Neural cell (in vitro differentiated cells): ENCODE results near the gene SHISAL1. TPM values are rescaled to one million over a fixed set of nuclear protein-coding genes. Genes with fewer than 3 reads are reported as not detected.
A peak's percentile ranks its signal among the peaks of the same experiment; 100 is the strongest.

Experiments used
- H2AFZ ChIP-seq: fragments of 200-600, 300-800 bp; sonication (generic), shearing (Covaris generic); 2 replicates; pipeline ENCODE4 v1.6.0; 2014; ENCODE audit warnings: low read depth, mild to moderate bottlenecking, antibody characterized with exemption, low read length, moderate library complexity
- H3F3A ChIP-seq: fragments of 200-600 bp; shearing (Covaris generic); 2 replicates; pipeline ENCODE4 v1.6.1; 2016; ENCODE audit warnings: mild to moderate bottlenecking, moderate library complexity, mixed read lengths, antibody characterized with exemption, low read length; ENCODE audit not compliant: insufficient read depth, poor library complexity, severe bottlenecking
- H3K27ac ChIP-seq: fragments of 200-600, 300-800 bp; sonication (generic), shearing (Covaris generic); 2 replicates; pipeline ENCODE4 v1.5.1; 2014; ENCODE audit warnings: mild to moderate bottlenecking, low read length, moderate library complexity
- H3K27me3 ChIP-seq: fragments of 300-800, 200-600 bp; sonication (generic), shearing (Covaris generic); 2 replicates; pipeline ENCODE4 v1.6.0; 2014; ENCODE audit warnings: mild to moderate bottlenecking, low read depth, low read length, moderate library complexity; ENCODE audit not compliant: insufficient read depth
- H3K36me3 ChIP-seq: fragments of 300-800, 200-600 bp; sonication (generic), shearing (Covaris generic); 2 replicates; pipeline ENCODE4 v1.5.1; 2014; ENCODE audit warnings: mild to moderate bottlenecking, antibody characterized with exemption, low read length, moderate library complexity; ENCODE audit not compliant: insufficient read depth
- H3K4me2 ChIP-seq: fragments of 300-800, 200-600 bp; sonication (generic), shearing (Covaris generic); 2 replicates; pipeline ENCODE4 v1.6.0; 2014; ENCODE audit warnings: mild to moderate bottlenecking, low read length
- H3K4me3 ChIP-seq: fragments of 300-800, 200-600 bp; sonication (generic), shearing (Covaris generic); 2 replicates; pipeline ENCODE4 v1.5.1; 2014; ENCODE audit warnings: mild to moderate bottlenecking, low read length, moderate library complexity
- H3K79me2 ChIP-seq: fragments of 200-600 bp; shearing (Covaris generic); replicated peaks from 2 replicates; pipeline ENCODE4 v1.6.0; 2014; ENCODE audit warnings: mild to moderate bottlenecking, low read length, moderate library complexity; ENCODE audit not compliant: insufficient read depth
- H3K9ac ChIP-seq: fragments of 300-800, 200-600 bp; sonication (generic), shearing (Covaris generic); 2 replicates; pipeline ENCODE4 v1.6.1; 2016; ENCODE audit warnings: mild to moderate bottlenecking, low read length, mixed read lengths
- H3K9me2 ChIP-seq: fragments of 200-600 bp; shearing (Covaris generic); 2 replicates; pipeline ENCODE4 v1.6.1; 2016; ENCODE audit warnings: mild to moderate bottlenecking, low read length, mixed read lengths; ENCODE audit not compliant: insufficient read depth
- H3K9me3 ChIP-seq: fragments of 200-600, 300-800 bp; sonication (generic), shearing (Covaris generic); 2 replicates; pipeline ENCODE4 v1.6.1; 2016; ENCODE audit warnings: mild to moderate bottlenecking, mixed run types, low read length, moderate library complexity, mixed read lengths
- H4K20me1 ChIP-seq: fragments of 200-600 bp; shearing (Covaris generic); 2 replicates; pipeline ENCODE4 v1.6.1; 2016; ENCODE audit warnings: mild to moderate bottlenecking, mixed run types; ENCODE audit not compliant: insufficient read depth
- EP300 ChIP-seq: fragments of 450-650 bp; conservative IDR thresholded peaks from 2 replicates; pipeline ENCODE4 v1.6.1; 2014; ENCODE audit warnings: antibody characterized with exemption, mild to moderate bottlenecking, moderate library complexity; ENCODE audit not compliant: poor library complexity, severe bottlenecking
- EZH2 ChIP-seq: fragments of 200-600, 300-800 bp; shearing (Covaris generic), sonication (generic); IDR thresholded peaks from 2 replicates; pipeline ENCODE4 v1.6.1; 2014; ENCODE audit warnings: antibody characterized with exemption, low read length, borderline replicate concordance, mild to moderate bottlenecking; ENCODE audit not compliant: insufficient read depth, poor library complexity, severe bottlenecking
- MXI1 ChIP-seq: fragments of 450-650 bp; conservative IDR thresholded peaks from 2 replicates; pipeline ENCODE4 v1.6.1; 2014; ENCODE audit warnings: antibody characterized with exemption, mild to moderate bottlenecking; ENCODE audit not compliant: poor library complexity, severe bottlenecking
- POLR2AphosphoS5 ChIP-seq: IDR thresholded peaks from 2 replicates; pipeline ENCODE4 v1.6.1; 2012
- RAD21 ChIP-seq: fragments of 450-650 bp; conservative IDR thresholded peaks from 2 replicates; pipeline ENCODE4 v1.6.1; 2014; ENCODE audit warnings: antibody characterized with exemption, mild to moderate bottlenecking, moderate library complexity
- SMC3 ChIP-seq: fragments of 450-650 bp; conservative IDR thresholded peaks from 2 replicates; pipeline ENCODE4 v1.6.1; 2014; ENCODE audit warnings: antibody characterized with exemption, mild to moderate bottlenecking, moderate library complexity; ENCODE audit not compliant: poor library complexity
- TAF1 ChIP-seq: IDR thresholded peaks from 2 replicates; pipeline ENCODE4 v1.6.1; 2012; ENCODE audit warnings: low read depth
- polyA plus RNA-seq: library from polyadenylated mRNA; depleted of rRNA; stranded (reverse); fragments of >200 nt; gene quantifications from 2 replicates; pipeline ENCODE4 v1.2.3, GENCODE V29; 2014
- TF ChIP-seq, protein P1 (sequence below): fragments of 450-650 bp; IDR thresholded peaks from 2 replicates; pipeline ENCODE4 v1.5.1; 2014; ENCODE audit warnings: antibody characterized with exemption, mild to moderate bottlenecking, moderate library complexity; ENCODE audit not compliant: poor library complexity, severe bottlenecking
- TF ChIP-seq, protein P2 (sequence below): IDR thresholded peaks from 2 replicates; pipeline ENCODE4 v1.6.1; 2012; ENCODE audit warnings: borderline replicate concordance

Gene SHISAL1
- polyA plus RNA-seq, 1 donor from 2014 or later = 15.4 TPM

DNA sequence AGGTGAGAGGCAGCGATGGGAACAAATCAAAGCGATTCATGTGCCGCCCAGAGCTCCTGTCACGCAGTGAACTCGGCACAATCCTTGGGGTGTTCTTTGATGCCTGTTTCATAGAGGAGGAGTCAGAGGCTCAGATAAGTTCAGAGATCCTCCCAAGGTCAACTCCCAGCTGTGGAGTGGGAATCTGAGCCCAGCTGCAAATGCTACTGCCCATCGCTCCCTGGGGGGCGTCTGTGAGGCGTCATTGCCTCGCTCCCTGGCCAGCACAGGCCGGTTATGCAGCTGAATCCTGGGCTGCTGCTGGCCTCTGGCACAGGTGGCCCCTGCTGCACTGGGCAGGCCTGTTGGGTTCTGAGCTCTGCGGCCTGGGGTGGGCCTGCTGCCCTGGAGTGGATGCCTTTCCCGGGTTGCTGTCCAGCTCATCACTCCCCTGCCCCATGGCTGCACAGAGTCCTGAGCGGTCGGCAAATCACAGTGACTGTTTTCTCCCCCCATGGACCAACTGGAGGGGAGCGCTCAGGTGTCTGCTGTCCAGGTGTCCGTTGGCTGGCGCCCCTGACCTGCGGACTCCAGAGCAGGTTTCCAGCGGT, 36.3 kb upstream of the SHISAL1 start:
- Histone ChIP-seq H3K36me3 (no peaks in the 10 kb centered on the region), H3K79me2 (no peaks in the 10 kb centered on the region), H3K27me3 (no peaks in the 10 kb centered on the region), H3K4me3 (no peak overlapping the region), H2AFZ (no peak overlapping the region), H3K27ac (no peak overlapping the region), H3K4me2 (no peak overlapping the region), H3K9ac (no peak overlapping the region), H3F3A (no peaks in the 10 kb centered on the region), H3K9me2 (no peaks in the 10 kb centered on the region), H3K9me3 (no peaks in the 10 kb centered on the region), H4K20me1 (no peaks in the 10 kb centered on the region)
- TF ChIP-seq MXI1 = no peak

GRCh38 chr22:44347549-44347948, 34.8 kb upstream of the SHISAL1 start:
- TF ChIP-seq, protein P1, sequence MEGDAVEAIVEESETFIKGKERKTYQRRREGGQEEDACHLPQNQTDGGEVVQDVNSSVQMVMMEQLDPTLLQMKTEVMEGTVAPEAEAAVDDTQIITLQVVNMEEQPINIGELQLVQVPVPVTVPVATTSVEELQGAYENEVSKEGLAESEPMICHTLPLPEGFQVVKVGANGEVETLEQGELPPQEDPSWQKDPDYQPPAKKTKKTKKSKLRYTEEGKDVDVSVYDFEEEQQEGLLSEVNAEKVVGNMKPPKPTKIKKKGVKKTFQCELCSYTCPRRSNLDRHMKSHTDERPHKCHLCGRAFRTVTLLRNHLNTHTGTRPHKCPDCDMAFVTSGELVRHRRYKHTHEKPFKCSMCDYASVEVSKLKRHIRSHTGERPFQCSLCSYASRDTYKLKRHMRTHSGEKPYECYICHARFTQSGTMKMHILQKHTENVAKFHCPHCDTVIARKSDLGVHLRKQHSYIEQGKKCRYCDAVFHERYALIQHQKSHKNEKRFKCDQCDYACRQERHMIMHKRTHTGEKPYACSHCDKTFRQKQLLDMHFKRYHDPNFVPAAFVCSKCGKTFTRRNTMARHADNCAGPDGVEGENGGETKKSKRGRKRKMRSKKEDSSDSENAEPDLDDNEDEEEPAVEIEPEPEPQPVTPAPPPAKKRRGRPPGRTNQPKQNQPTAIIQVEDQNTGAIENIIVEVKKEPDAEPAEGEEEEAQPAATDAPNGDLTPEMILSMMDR = no peak
- TF ChIP-seq RAD21 = no peak
- TF ChIP-seq, protein P2, sequence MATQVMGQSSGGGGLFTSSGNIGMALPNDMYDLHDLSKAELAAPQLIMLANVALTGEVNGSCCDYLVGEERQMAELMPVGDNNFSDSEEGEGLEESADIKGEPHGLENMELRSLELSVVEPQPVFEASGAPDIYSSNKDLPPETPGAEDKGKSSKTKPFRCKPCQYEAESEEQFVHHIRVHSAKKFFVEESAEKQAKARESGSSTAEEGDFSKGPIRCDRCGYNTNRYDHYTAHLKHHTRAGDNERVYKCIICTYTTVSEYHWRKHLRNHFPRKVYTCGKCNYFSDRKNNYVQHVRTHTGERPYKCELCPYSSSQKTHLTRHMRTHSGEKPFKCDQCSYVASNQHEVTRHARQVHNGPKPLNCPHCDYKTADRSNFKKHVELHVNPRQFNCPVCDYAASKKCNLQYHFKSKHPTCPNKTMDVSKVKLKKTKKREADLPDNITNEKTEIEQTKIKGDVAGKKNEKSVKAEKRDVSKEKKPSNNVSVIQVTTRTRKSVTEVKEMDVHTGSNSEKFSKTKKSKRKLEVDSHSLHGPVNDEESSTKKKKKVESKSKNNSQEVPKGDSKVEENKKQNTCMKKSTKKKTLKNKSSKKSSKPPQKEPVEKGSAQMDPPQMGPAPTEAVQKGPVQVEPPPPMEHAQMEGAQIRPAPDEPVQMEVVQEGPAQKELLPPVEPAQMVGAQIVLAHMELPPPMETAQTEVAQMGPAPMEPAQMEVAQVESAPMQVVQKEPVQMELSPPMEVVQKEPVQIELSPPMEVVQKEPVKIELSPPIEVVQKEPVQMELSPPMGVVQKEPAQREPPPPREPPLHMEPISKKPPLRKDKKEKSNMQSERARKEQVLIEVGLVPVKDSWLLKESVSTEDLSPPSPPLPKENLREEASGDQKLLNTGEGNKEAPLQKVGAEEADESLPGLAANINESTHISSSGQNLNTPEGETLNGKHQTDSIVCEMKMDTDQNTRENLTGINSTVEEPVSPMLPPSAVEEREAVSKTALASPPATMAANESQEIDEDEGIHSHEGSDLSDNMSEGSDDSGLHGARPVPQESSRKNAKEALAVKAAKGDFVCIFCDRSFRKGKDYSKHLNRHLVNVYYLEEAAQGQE = no peak
- no peak for TF ChIP-seq EZH2
- no peak for TF ChIP-seq MXI1
- no peak for TF ChIP-seq TAF1
- no peak for TF ChIP-seq SMC3
- TF ChIP-seq EP300 = no peak
- TF ChIP-seq POLR2AphosphoS5 = no peak
- H3K4me3 ChIP-seq = no peak overlapping the region

DNA sequence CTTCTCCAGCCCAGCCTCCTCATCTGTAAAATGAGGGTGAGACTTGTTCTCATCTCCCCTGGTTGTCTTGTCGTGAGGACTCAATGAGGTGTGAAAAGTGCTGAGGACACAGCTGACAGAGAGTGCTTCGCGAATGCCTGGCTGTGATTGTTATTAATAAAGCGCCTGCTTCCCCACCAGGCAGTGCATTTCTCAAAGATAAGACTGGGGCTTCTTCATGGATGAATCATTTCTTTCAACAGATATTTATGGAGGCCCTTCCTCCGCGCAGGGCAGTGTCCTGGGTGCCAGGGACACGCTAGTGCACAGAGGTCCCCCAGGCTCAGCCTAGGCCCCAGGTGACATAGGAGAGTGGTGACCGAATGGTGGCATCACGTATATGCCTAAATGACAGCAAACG, 34.3 kb upstream of the SHISAL1 start:
- no peaks in the 10 kb centered on the region for H3F3A ChIP-seq
- no peak overlapping the region for H3K9ac ChIP-seq
- no peaks in the 10 kb centered on the region for H4K20me1 ChIP-seq
- H3K4me3 ChIP-seq = no peak overlapping the region
- TF ChIP-seq RAD21 (no peak), TAF1 (peak; percentile 38), MXI1 (no peak), EZH2 (no peak), EP300 (no peak), SMC3 (no peak), POLR2AphosphoS5 (peak; percentile 31)
- TF ChIP-seq, protein P2 = no peak
- TF ChIP-seq, protein P1 = no peak
- no peaks in the 10 kb centered on the region for H3K9me2 ChIP-seq
- peak overlapping the region; percentile 59 for H3K27ac ChIP-seq
- H3K4me2 ChIP-seq = no peak overlapping the region
- H2AFZ ChIP-seq = no peak overlapping the region
- no peaks in the 10 kb centered on the region for H3K79me2 ChIP-seq
- no peaks in the 10 kb centered on the region for H3K27me3 ChIP-seq
- no peaks in the 10 kb centered on the region for H3K9me3 ChIP-seq
- no peaks in the 10 kb centered on the region for H3K36me3 ChIP-seq

More at GRCh38 chr22:44347549-44347948, 34.8 kb upstream of the SHISAL1 start:
- H3K27ac ChIP-seq = peak overlapping the region; percentile 59
- H3K9ac ChIP-seq = no peak overlapping the region
- H4K20me1 ChIP-seq = no peaks in the 10 kb centered on the region
- H3K4me2 ChIP-seq = no peak overlapping the region
- H3K9me3 ChIP-seq = no peaks in the 10 kb centered on the region
- H3K27me3 ChIP-seq = no peaks in the 10 kb centered on the region
- no peaks in the 10 kb centered on the region for H3F3A ChIP-seq
- H3K79me2 ChIP-seq = no peaks in the 10 kb centered on the region
- H2AFZ ChIP-seq = no peak overlapping the region
- H3K36me3 ChIP-seq = no peaks in the 10 kb centered on the region
- H3K9me2 ChIP-seq = no peaks in the 10 kb centered on the region
